Measurements from ENCODE around the gene CYP2R1.

Gene CYP2R1

GRCh38 chr11:14892036-14892556 lies at the start of gene CYP2R1:
TSS of gene CYP2R1 (minus strand) at chr11:14892231. CDS start at chr11:14892205, 26 bp downstream.
- Histone ChIP-seq H3K4me3 (ENCODE audit: low read length) (peak within 1 kb of the TSS; percentile 69), H3K4me1 (ENCODE audit: control insufficient read depth, low read depth, low read length) (no peaks in the 10 kb centered on the region), H3K27me3 (ENCODE audit: control insufficient read depth, insufficient read depth, low read length) (peaks cover 28% of the 10 kb centered on the region), H3K36me3 (ENCODE audit: control insufficient read depth, low read depth, low read length) (no peaks in the 10 kb centered on the region), H3K9me3 (ENCODE audit: control insufficient read depth, low read depth, low read length) (no peaks in the 10 kb centered on the region), H3K9ac (ENCODE audit: low read length) (peak within 1 kb of the TSS; percentile 40), H3K27ac (ENCODE audit: low read length) (no peak within 1 kb of the TSS)

- Histone ChIP-seq H3K27me3 (ENCODE audit: control insufficient read depth, insufficient read depth, low read length) (no peaks in the 10 kb centered on the region), H3K9me3 (ENCODE audit: control insufficient read depth, low read depth, low read length) (peaks cover 4% of the 10 kb centered on the region), H3K4me1 (ENCODE audit: control insufficient read depth, low read depth, low read length) (no peaks in the 10 kb centered on the region), H3K27ac (ENCODE audit: low read length) (no peak overlapping the region), H3K9ac (ENCODE audit: low read length) (no peak overlapping the region), H3K4me3 (ENCODE audit: low read length) (no peak overlapping the region), H3K36me3 (ENCODE audit: control insufficient read depth, low read depth, low read length) (no peaks in the 10 kb centered on the region)
Observed at GRCh38 chr11:14938936-14939335, 46.9 kb upstream of the CYP2R1 start.

- Histone ChIP-seq H3K4me1 (ENCODE audit: control insufficient read depth, low read depth, low read length) (no peaks in the 10 kb centered on the region), H3K9me3 (ENCODE audit: control insufficient read depth, low read depth, low read length) (peaks cover 4% of the 10 kb centered on the region), H3K27ac (ENCODE audit: low read length) (no peak overlapping the region), H3K9ac (ENCODE audit: low read length) (no peak overlapping the region), H3K36me3 (ENCODE audit: control insufficient read depth, low read depth, low read length) (no peaks in the 10 kb centered on the region), H3K4me3 (ENCODE audit: low read length) (no peak overlapping the region), H3K27me3 (ENCODE audit: control insufficient read depth, insufficient read depth, low read length) (no peaks in the 10 kb centered on the region)
Observed at GRCh38 chr11:14934641-14935351, 42.8 kb upstream of the CYP2R1 start.

GRCh38 chr11:14932447-14932846 lies 40.4 kb upstream of the CYP2R1 start:
- Histone ChIP-seq H3K36me3 (ENCODE audit: control insufficient read depth, low read depth, low read length) (no peaks in the 10 kb centered on the region), H3K9me3 (ENCODE audit: control insufficient read depth, low read depth, low read length) (no peaks in the 10 kb centered on the region), H3K4me1 (ENCODE audit: control insufficient read depth, low read depth, low read length) (no peaks in the 10 kb centered on the region), H3K9ac (ENCODE audit: low read length) (no peak overlapping the region), H3K27me3 (ENCODE audit: control insufficient read depth, insufficient read depth, low read length) (no peaks in the 10 kb centered on the region), H3K27ac (ENCODE audit: low read length) (no peak overlapping the region), H3K4me3 (ENCODE audit: low read length) (no peak overlapping the region)

GRCh38 chr11:14930369-14930768 lies 38.3 kb upstream of the CYP2R1 start:
- Histone ChIP-seq H3K4me1 (ENCODE audit: control insufficient read depth, low read depth, low read length) (no peaks in the 10 kb centered on the region), H3K27me3 (ENCODE audit: control insufficient read depth, insufficient read depth, low read length) (no peaks in the 10 kb centered on the region), H3K36me3 (ENCODE audit: control insufficient read depth, low read depth, low read length) (no peaks in the 10 kb centered on the region), H3K9me3 (ENCODE audit: control insufficient read depth, low read depth, low read length) (no peaks in the 10 kb centered on the region), H3K27ac (ENCODE audit: low read length) (no peak overlapping the region), H3K4me3 (ENCODE audit: low read length) (no peak overlapping the region), H3K9ac (ENCODE audit: low read length) (no peak overlapping the region)

- H3K9me3 ChIP-seq (ENCODE audit: control insufficient read depth, low read depth, low read length) = no peaks in the 10 kb centered on the region
- no peak overlapping the region for H3K27ac ChIP-seq (ENCODE audit: low read length)
- no peaks in the 10 kb centered on the region for H3K36me3 ChIP-seq (ENCODE audit: control insufficient read depth, low read depth, low read length)
- H3K9ac ChIP-seq (ENCODE audit: low read length) = no peak overlapping the region
- no peaks in the 10 kb centered on the region for H3K27me3 ChIP-seq (ENCODE audit: control insufficient read depth, insufficient read depth, low read length)
- no peak overlapping the region for H3K4me3 ChIP-seq (ENCODE audit: low read length)
- no peaks in the 10 kb centered on the region for H3K4me1 ChIP-seq (ENCODE audit: control insufficient read depth, low read depth, low read length)
Observed at GRCh38 chr11:14927146-14927545, 35.1 kb upstream of the CYP2R1 start.

GRCh38 chr11:14924318-14924717 lies 32.3 kb upstream of the CYP2R1 start:
- no peak overlapping the region for H3K27ac ChIP-seq (ENCODE audit: low read length)
- H3K9ac ChIP-seq (ENCODE audit: low read length) = no peak overlapping the region
- H3K9me3 ChIP-seq (ENCODE audit: control insufficient read depth, low read depth, low read length) = no peaks in the 10 kb centered on the region
- no peak overlapping the region for H3K4me3 ChIP-seq (ENCODE audit: low read length)
- H3K36me3 ChIP-seq (ENCODE audit: control insufficient read depth, low read depth, low read length) = no peaks in the 10 kb centered on the region
- H3K27me3 ChIP-seq (ENCODE audit: control insufficient read depth, insufficient read depth, low read length) = no peaks in the 10 kb centered on the region
- no peaks in the 10 kb centered on the region for H3K4me1 ChIP-seq (ENCODE audit: control insufficient read depth, low read depth, low read length)

GRCh38 chr11:14916403-14916802 lies 24.4 kb upstream of the CYP2R1 start:
- Histone ChIP-seq H3K27me3 (ENCODE audit: control insufficient read depth, insufficient read depth, low read length) (no peaks in the 10 kb centered on the region), H3K4me3 (ENCODE audit: low read length) (no peak overlapping the region), H3K9ac (ENCODE audit: low read length) (no peak overlapping the region), H3K4me1 (ENCODE audit: control insufficient read depth, low read depth, low read length) (no peaks in the 10 kb centered on the region), H3K9me3 (ENCODE audit: control insufficient read depth, low read depth, low read length) (peaks cover 4% of the 10 kb centered on the region), H3K27ac (ENCODE audit: low read length) (no peak overlapping the region), H3K36me3 (ENCODE audit: control insufficient read depth, low read depth, low read length) (no peaks in the 10 kb centered on the region)

- H3K4me1 ChIP-seq (ENCODE audit: control insufficient read depth, low read depth, low read length) = no peaks in the 10 kb centered on the region
- no peak overlapping the region for H3K9ac ChIP-seq (ENCODE audit: low read length)
- no peaks in the 10 kb centered on the region for H3K36me3 ChIP-seq (ENCODE audit: control insufficient read depth, low read depth, low read length)
- H3K27ac ChIP-seq (ENCODE audit: low read length) = no peak overlapping the region
- H3K9me3 ChIP-seq (ENCODE audit: control insufficient read depth, low read depth, low read length) = peaks cover 4% of the 10 kb centered on the region
- H3K27me3 ChIP-seq (ENCODE audit: control insufficient read depth, insufficient read depth, low read length) = no peaks in the 10 kb centered on the region
- H3K4me3 ChIP-seq (ENCODE audit: low read length) = no peak overlapping the region
Observed at GRCh38 chr11:14914536-14914935, 22.5 kb upstream of the CYP2R1 start.

- Histone ChIP-seq H3K4me3 (ENCODE audit: low read length) (no peak overlapping the region), H3K9me3 (ENCODE audit: control insufficient read depth, low read depth, low read length) (no peaks in the 10 kb centered on the region), H3K9ac (ENCODE audit: low read length) (no peak overlapping the region)
Observed at GRCh38 chr11:14908214-14908880, 16.3 kb upstream of the CYP2R1 start.

GRCh38 chr11:14907411-14908213 lies 15.6 kb upstream of the CYP2R1 start:
- H3K4me3 ChIP-seq (ENCODE audit: low read length) = no peak overlapping the region
- peaks cover 3% of the 10 kb centered on the region for H3K4me1 ChIP-seq (ENCODE audit: control insufficient read depth, low read depth, low read length)
- no peaks in the 10 kb centered on the region for H3K9me3 ChIP-seq (ENCODE audit: control insufficient read depth, low read depth, low read length)

More at GRCh38 chr11:14908214-14908880, 16.3 kb upstream of the CYP2R1 start:
- Histone ChIP-seq H3K36me3 (ENCODE audit: control insufficient read depth, low read depth, low read length) (no peaks in the 10 kb centered on the region), H3K27ac (ENCODE audit: low read length) (no peak overlapping the region), H3K27me3 (ENCODE audit: control insufficient read depth, insufficient read depth, low read length) (no peaks in the 10 kb centered on the region), H3K4me1 (ENCODE audit: control insufficient read depth, low read depth, low read length) (peaks cover 3% of the 10 kb centered on the region)

More at GRCh38 chr11:14907411-14908213, 15.6 kb upstream of the CYP2R1 start:
- Histone ChIP-seq H3K36me3 (ENCODE audit: control insufficient read depth, low read depth, low read length) (no peaks in the 10 kb centered on the region), H3K27ac (ENCODE audit: low read length) (no peak overlapping the region), H3K9ac (ENCODE audit: low read length) (no peak overlapping the region), H3K27me3 (ENCODE audit: control insufficient read depth, insufficient read depth, low read length) (no peaks in the 10 kb centered on the region)

Data from iPS-18a (cell line).